Measurements from ENCODE around the gene ABR. TPM values are rescaled to one million over a fixed set of nuclear protein-coding genes. Genes with fewer than 3 reads are reported as not detected.

Gene ABR
- total RNA-seq, 1 experiment from 2014 or later: 26.2 TPM

DNA sequence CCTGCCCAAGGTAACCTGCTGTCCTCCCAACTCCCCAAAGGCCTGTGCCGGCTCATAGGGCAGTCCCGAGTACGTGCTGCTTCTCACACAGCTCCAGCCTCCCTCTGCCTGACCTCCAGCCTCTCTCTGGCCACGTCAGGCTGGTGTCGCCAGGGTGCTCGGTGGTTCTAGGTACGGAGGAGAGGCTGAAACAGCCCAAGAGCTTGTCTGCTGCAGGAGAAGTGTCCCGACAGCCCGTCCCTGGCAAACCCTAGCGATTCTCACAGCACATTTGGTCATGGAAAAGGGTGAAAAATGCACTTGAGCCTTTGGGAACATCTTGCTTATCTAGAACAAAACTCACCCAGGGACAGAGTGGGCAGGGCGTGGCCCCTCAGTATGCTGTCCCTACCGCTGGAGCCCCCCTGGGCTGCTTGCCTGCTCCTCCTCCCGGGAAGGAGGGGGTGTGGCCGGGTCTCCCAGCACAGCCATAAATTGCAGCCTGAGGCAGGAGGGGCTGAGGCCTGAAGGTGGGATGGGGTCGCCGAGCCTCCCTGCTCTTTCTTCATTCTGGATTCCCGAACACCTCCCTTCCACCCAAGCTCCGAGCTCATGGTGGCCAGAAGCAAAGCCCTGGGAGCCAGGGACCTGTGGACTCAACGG, 142.4 kb downstream of the ABR start:
- in situ Hi-C loops (cut with HindIII; ENCODE audit: low pct_unique_long_range_greater_than_20kb, low sequenced_read_pairs): no loop called here
- no peak for DNase-seq (ENCODE audit: low read depth, low spot score)

DNA sequence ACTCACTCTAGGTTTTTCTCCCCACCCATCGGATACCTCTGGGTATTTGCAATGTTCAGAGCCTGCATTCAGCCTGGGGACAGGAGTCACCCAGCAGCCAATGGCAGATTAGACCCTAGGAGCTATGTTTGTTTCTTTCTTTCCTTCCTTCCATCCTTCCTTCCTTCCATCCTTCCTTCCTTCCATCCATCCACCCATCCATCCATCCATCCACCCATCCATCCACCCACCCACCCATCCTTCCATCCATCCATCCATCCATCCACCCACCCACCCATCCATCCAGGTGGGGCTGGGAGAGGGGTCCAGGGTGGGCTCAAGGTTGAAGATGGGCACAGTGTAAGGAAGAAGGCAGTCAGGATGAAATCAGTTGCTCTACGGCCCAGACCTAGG, 142.9 kb downstream of the ABR start:
- no peak for DNase-seq (ENCODE audit: low read depth, low spot score)
- in situ Hi-C loops (cut with HindIII; ENCODE audit: low pct_unique_long_range_greater_than_20kb, low sequenced_read_pairs): no loop called here

DNA sequence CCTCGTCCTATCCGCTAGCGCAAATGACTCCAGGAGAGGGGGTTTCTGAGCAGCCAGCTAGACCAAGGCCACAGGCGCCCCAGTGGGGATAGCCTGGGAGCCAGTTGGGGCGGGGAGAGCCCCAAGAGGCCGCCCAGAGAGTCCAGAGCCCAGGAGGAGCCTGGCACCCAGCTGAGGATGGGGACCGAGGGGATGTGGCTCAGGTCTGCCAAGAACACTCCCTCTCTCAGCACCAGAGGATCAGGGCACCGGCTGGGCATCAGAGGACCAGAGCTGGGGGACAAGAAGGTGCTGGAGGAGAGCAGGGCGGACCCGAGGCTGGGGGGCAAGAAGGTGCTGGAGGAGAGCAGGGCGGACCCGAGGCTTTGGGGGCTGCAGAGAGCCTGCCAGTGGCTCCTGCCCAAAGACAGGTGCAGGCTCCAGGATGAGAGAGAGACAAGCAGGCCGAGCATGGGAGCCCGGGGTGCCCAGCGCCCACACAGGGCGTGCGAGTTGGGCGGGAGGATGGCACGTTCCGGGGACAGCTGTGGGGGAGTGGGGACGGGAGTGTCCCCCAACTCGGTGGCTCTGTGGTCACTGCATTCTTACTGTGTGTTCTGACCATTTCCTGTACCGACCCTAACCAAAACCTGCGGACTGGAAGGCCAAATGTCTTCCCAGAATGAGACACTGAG, 143.5 kb downstream of the ABR start:
- no peak for DNase-seq (ENCODE audit: low read depth, low spot score)
- in situ Hi-C loops (cut with HindIII; ENCODE audit: low pct_unique_long_range_greater_than_20kb, low sequenced_read_pairs): no loop called here

DNA sequence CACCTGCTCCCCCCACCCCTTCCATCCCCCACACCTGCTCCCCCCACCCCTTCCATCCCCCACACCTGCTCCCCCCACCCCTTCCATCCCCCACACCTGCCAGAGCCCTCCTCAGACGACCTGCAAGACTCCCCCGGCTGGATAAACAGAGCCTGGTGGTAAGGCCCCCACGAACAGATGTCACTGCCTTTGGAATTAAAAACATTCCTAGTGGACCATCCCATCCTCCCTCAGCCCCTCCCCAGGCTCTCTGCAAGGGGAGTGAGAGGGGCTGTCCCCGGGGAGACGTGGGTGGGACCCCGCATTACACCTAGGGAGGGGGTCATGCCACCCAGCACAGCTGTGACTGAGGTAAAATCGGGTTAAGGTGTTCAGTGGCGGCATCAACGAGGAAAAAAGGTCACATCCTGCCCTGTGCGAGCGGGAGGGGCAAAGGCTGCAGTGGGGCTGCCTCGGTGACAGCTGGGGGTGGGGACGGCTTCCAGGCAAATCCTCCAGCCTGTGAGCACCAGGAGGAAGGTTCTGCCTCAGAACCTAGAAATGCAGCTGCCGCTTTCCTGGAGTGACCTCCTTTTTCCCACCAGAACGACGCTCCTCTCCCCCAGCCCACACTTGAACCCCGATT, 144.1 kb downstream of the ABR start:
- no peak for DNase-seq (ENCODE audit: low read depth, low spot score)
- in situ Hi-C loops (cut with HindIII; ENCODE audit: low pct_unique_long_range_greater_than_20kb, low sequenced_read_pairs): no loop called here

DNA sequence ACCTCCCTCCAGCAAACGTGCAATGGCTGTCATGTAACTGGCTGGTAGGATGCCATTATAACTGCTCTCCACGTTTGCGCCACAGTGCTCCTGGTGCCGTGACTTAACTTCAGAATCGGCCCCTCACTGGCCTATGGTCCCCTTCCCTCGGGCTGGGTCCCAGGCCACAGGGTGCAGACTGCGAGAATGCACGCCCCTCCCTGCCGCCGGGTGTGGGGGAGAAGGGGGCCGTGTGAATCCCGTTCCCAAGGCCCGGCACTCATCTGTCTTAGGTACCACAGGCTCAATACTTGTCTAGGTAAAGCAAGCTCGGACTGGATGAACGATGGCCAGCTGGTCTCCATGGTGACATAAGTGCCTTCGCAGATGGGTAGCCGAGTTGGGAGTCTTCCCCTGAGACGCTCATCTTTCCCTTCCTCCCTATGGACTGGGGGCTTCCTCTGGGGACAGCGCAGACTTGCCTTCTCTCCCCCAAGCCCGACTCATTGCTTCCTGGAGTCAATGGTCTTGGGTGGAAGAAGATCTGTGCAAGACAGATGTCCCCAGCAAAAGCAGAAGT, 145.1 kb downstream of the ABR start:
- DNase-seq (ENCODE audit: low read depth, low spot score): no peak
- in situ Hi-C loops (cut with HindIII; ENCODE audit: low pct_unique_long_range_greater_than_20kb, low sequenced_read_pairs): no loop called here

DNA sequence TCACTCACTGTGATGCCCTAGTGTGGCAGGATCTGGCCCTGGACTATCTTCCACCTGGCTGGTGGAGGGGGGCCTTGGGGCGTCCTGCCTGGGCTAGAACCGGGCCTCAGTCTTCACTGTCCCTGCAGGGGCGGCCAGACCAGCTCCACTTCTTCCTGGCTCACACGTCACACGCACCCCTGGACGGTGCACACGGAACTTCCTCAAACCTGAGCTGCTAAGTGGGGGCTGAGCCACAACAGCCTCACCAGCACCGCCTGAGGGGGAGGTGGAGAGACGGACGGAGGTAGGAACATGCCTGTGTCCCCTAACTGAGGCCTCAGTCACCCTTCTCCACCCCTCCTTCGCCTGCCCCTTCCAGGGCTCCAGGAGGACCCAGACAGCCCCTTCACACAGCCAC, 146.3 kb downstream of the ABR start:
- in situ Hi-C loops (cut with HindIII; ENCODE audit: low pct_unique_long_range_greater_than_20kb, low sequenced_read_pairs): no loop called here
- no peak for DNase-seq (ENCODE audit: low read depth, low spot score)

DNA sequence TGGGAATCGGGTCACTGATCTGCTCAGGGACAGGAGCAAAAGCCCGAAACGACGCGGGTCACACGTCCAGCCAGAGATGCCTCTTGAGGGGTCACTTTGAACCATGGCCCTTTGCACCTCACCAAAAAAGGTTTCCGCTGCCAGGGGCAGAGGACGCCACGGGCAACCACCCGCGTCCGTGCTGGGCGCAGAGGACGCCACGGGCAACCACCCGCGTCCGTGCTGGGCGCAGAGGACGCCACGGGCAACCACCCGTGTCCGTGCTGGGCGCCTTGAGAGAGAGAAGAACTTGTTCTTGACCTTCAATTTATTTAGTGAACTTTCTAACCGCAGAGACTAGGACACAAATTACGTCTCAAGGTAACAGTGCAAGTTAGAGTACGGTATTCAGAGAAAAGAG, 147.4 kb downstream of the ABR start:
- no peak for DNase-seq (ENCODE audit: low read depth, low spot score)
- in situ Hi-C loops (cut with HindIII; ENCODE audit: low pct_unique_long_range_greater_than_20kb, low sequenced_read_pairs): no loop called here

DNA sequence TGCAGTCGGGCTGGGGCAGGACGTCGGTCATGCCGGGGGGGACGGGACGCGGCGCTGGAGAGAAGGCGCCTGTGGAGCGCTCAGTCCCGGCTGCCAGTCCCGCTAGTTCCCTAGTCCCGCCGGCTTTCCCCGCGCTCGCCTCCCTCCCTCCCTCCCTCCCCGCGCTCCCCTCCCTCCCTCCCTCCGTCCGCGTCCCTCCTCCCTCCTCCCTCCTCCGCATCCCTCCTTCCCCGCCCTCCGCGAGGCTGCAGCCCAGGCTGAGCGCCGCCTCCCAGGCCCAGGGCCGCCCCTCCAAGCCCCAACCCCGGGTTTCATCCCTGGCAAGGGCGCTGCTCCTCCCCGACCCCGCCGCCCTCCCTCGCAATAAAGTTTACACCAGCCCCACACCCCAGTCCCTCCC, 148.1 kb downstream of the ABR start:
- DNase-seq (ENCODE audit: low read depth, low spot score): no peak
- in situ Hi-C loops (cut with HindIII; ENCODE audit: low pct_unique_long_range_greater_than_20kb, low sequenced_read_pairs): no loop called here

DNA sequence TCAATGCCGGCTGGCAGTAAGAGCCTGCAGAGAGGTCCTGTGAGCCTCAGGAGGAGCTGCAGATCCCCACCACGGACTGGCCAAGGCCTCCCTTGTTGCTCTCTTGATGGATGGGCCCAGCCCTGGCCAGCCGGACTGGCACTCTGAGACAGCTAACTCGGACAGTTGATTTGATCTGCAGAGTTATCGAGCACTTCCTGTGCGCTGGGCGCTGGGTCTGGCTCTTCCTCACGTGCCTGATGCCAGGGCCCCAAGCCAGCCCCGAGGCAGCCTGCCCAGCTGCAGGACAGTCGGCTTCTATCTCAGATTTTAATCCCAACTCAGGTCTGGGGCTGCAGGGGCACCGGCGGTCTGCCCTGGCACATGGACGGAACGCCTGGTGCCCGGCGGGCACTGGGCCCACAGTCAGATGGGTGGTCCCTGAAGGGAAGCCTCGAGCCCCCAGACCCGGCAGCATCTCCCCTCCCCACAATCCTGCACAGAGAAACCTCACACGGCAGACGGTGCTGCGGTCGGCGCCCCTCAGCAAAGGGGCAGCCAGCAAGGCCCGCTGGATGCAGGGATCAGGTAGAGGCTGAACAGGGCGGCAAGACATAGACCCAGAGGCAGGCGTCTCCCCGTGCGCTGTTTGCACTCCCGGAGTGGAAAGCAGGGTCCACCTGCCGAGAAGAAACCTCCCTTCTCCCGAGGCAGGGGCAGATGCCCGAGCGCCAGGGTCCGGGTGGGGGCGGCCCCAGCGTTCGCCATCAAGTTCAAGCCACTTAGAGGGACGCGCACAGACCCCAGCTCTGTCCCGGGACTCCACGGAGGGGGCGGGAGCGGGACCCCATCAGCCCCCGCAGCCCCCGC, 148.9 kb downstream of the ABR start:
- in situ Hi-C loops (cut with HindIII; ENCODE audit: low pct_unique_long_range_greater_than_20kb, low sequenced_read_pairs): no loop called here
- DNase-seq (ENCODE audit: low read depth, low spot score): no peak

DNA sequence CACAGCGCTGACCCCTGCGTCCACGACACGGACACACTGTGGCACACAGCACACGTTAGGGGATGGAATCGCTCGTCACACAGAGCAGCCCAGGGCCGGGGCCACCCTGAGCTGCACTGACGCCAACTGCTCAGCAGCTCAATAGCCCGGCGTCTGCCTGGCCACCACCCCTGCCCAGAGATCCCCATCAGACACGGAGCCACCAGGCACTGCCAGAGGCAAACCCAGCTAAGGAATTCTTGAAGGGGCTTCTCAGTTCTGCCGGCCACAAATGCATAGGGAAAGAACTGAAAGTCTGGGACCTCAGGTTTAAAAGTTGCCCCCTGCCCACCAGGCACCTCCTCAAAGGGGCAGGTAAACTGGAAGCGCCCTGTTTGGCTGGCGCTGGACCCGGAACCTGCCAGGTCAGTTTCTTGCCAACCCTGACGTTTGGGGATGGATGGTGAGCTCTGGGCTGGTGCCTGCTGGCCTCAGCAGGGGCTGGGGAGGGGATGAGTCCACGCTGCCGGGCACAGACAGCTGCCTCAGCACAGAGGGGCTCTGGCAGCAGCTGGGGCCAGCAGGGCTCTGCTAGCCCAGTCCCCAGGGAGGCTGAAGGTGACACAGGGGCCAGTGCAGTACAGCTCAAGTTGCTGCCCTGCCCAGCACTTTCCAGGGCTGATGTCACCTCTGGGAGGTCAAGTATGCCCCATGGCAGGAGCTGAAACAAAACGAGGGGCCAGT, 149.7 kb downstream of the ABR start:
- in situ Hi-C loops (cut with HindIII; ENCODE audit: low pct_unique_long_range_greater_than_20kb, low sequenced_read_pairs): no loop called here
- DNase-seq (ENCODE audit: low read depth, low spot score): no peak

DNA sequence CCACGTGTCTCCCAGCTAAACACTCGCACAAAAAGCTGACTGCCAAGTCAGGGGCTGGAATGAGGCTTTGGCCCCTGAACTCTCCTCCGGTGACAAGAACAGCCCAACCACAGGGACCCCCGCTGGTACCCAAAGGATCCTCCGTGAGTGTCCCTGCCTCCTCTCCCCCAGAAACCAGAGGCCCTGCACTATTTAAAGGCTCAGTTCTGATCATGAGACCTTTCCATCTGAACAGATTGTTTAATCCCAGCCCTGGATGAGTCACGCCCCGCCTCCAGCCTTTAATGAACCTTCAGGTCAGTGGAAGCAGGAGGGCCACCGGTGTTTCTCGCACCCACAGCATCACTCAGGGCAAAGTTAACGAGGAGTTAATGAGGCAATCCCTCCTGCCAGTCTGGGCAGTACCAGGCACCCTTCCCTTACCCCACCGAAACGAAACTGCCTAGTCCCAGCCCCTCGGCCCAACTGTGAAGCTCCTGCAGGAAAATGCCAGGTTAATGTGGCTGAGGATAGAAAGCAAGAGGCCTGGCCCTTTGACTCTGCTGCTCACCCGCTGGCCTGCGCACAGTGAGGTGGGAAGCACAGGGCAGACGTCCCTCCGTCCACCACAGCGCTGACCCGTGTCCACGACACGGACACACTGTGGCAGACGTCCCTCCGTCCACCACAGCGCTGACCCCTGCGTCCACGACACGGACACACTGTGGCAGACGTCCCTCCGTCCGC, 150.4 kb downstream of the ABR start:
- peak; percentile 40 for DNase-seq (ENCODE audit: low read depth, low spot score)
- in situ Hi-C loops (cut with HindIII; ENCODE audit: low pct_unique_long_range_greater_than_20kb, low sequenced_read_pairs): no loop called here

DNA sequence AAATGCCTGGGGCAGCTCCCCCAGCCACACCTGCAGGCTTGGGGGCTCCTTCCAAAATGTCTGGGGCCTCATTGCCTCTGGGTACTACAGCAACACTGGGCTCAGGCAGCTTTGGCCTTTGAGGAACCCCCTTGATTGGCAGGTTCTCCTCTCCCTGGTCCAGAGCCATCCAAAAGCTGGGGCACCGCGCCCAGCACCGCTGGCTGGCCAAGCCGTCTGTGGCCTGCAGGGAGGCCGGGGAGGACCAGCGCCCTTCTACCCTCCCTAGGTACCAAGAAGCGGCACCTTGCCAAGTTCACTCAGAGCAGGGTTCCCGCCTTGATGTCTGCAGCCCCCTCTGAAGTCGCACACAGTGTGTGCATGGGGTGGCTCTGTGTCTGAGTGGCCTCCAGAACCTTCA, 152.7 kb downstream of the ABR start:
- no peak for DNase-seq (ENCODE audit: low read depth, low spot score)
- in situ Hi-C loops (cut with HindIII; ENCODE audit: low pct_unique_long_range_greater_than_20kb, low sequenced_read_pairs): no loop called here

DNA sequence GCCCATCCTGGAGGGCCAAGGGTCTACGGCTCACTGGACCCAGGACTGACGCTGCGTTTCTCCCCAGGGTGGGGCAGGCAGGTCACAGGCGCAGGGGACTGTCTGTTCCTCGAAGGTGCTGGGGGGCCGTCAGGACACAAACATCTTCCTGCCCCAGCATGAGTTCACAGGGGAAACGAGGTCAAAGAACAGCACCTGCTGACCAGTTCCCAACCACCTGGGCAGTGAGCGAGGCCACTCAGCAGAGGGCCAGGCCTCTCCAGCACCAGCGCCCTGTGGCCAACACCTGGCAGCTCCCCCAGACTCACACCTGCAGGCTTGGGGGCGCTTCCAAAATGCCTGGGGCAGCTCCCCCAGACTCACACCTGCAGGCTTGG, 153.2 kb downstream of the ABR start:
- in situ Hi-C loops (cut with HindIII; ENCODE audit: low pct_unique_long_range_greater_than_20kb, low sequenced_read_pairs): no loop called here
- no peak for DNase-seq (ENCODE audit: low read depth, low spot score)

DNA sequence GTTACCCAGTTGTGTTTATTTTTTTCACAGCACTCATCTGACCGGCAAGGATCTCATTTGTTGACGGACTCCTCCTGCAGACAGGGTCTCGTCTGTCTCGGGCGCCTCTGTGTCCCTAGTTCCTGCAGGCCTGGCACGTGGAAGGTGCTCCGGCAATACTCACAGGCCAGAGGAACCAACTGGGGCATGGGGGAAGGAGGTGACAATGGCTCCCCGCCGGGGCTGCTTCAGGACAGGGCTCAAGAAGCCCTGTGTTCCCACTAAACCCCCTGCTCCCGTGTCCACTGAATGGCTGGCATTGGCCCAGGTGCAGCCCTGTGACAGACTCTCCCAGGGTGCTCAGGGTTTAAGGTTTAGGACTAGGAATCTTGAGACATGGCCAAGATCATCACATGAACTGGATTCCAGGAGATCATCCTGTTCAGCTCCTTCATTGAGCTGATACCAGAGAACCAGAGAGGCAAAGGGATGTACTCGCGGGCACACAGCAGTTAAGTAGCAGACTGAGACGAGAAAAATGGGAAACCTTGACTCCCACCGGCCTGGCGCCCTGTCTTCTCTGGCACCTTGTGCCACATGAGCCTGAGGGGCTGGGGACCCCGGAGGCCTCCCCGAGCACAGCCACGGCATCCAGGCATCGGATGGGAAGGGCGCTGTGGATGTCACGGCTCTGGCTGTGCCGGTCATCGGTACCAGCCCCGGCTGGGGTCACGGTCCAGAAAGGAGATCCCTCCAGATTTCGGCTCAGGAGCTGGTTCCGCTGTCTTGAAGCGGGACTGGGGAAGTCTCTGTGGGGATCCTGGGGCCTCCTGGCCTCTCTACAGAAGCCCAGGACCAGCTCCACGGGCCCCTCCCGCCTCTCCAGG, 153.8 kb downstream of the ABR start:
- no peak for DNase-seq (ENCODE audit: low read depth, low spot score)
- in situ Hi-C loops (cut with HindIII; ENCODE audit: low pct_unique_long_range_greater_than_20kb, low sequenced_read_pairs): no loop called here

DNA sequence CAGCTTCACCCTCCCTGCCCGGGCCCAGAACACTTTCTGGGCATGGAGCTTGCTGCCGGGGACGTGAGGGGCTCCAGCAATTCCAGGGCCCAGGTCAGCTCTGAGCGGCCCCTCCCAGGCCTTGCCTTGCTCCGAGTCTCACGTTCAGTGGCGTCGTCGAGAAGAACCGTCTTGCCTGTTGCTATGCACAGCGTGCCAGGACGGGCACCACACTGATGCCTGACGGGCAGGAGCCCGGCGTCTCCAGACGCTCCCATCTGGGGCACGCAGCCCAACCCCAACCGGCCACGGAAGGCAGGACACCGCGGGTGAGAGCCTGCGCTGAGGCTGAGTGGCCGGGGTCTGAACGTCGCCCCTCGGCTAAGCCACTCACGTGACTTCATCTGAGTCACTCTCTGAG, 155.7 kb downstream of the ABR start:
- no peak for DNase-seq (ENCODE audit: low read depth, low spot score)
- in situ Hi-C loops (cut with HindIII; ENCODE audit: low pct_unique_long_range_greater_than_20kb, low sequenced_read_pairs): no loop called here

Data from SK-MEL-5 (cell line).